Measurements from ENCODE around the gene CAPN12. TPM values are rescaled to one million over a fixed set of nuclear protein-coding genes. Genes with fewer than 3 reads are reported as not detected.

Gene CAPN12
- total and polyA plus RNA-seq, 4 donors = 1.0 to 4.5 (median 2.4) TPM

- peaks cover 0 to 29% of the 10 kb centered on the region in 2 donors for H3K36me3 ChIP-seq (ENCODE audit: control insufficient read depth in 1 of 2, insufficient read depth in 2 of 2, low read length in 1 of 2)
- intact Hi-C loops (cut with DNase I) = no loop called here
- H3K4me1 ChIP-seq (ENCODE audit: control insufficient read depth in 1 of 2, insufficient read depth in 2 of 2, low read length in 2 of 2) = no peaks in the 10 kb centered on the region
- H3K27ac ChIP-seq (ENCODE audit: low read depth in 1 of 2, low read length in 2 of 2) = peak overlapping the region in 1 of 2 donors; percentile 48
- H3K9me3 ChIP-seq (ENCODE audit: control insufficient read depth, low read length) = no peaks in the 10 kb centered on the region
- H3K4me3 ChIP-seq (ENCODE audit: low read length in 2 of 2) = no peak overlapping the region
- DNase-seq = no peak
- WGBS, 2 donors = 83 to 86% methylated on average over 20 of the region's 20 CpGs
- H3K27me3 ChIP-seq (ENCODE audit: control insufficient read depth in 1 of 2, insufficient read depth in 2 of 2, low read length in 1 of 2) = no peaks in the 10 kb centered on the region
- ATAC-seq (ENCODE audit: low FRiP score) = no peak
Observed at GRCh38 chr19:38721496-38721895, 22.8 kb downstream of the CAPN12 start.

DNA sequence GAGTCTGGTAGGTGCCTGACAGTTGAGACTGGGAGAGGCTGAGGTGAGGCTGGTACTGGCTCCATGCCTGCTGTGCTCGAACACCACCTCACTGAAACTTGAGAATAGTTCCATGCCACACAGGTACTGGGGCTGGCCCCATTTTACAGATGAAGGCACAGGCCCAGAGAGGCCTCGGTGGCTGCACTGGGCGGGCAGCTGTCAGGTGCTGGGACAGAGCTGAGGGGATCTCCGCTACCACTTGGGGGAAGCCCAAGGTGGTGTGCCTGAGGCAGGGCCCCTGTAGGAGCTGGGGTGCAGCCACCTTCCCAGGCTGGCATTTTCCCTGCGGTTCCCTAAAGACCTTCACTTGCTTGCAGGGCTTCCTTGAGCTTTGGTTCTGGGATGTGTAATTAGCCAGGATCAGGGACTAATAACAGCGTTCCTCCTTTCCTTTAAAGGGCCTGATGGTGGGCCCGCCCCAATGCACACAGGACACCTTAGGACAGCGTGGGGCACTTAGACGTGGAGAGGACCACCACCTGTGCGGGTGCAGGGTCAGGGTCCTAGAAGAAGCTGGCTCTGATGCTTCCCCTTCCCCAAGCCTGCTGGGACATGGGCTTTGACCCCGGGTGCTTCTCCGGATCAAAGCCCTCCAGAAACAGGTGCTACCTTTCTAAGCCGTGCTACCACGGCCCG is 23.6 kb downstream of the CAPN12 start:
- intact Hi-C loops (cut with DNase I) = no loop called here
- H3K4me3 ChIP-seq (ENCODE audit: low read length in 2 of 2) = no peak overlapping the region
- H3K27ac ChIP-seq (ENCODE audit: low read depth in 1 of 2, low read length in 2 of 2) = peak overlapping the region; percentile 10 to 77
- H3K27me3 ChIP-seq (ENCODE audit: control insufficient read depth in 1 of 2, insufficient read depth in 2 of 2, low read length in 1 of 2) = no peaks in the 10 kb centered on the region
- no peak for ATAC-seq (ENCODE audit: low FRiP score)
- peaks cover 0 to 29% of the 10 kb centered on the region in 2 donors for H3K36me3 ChIP-seq (ENCODE audit: control insufficient read depth in 1 of 2, insufficient read depth in 2 of 2, low read length in 1 of 2)
- H3K4me1 ChIP-seq (ENCODE audit: control insufficient read depth in 1 of 2, insufficient read depth in 2 of 2, low read length in 2 of 2) = no peaks in the 10 kb centered on the region
- no peaks in the 10 kb centered on the region for H3K9me3 ChIP-seq (ENCODE audit: control insufficient read depth, low read length)
- WGBS, 2 donors = 87 to 90% methylated on average over 15 of the region's 15 CpGs
- DNase-seq = no peak

- 47 to 49% methylated on average over 24 of the region's 24 CpGs for WGBS, 2 donors
- intact Hi-C loops (cut with DNase I) = loop anchor here in 1 of 2 donors (5.0 kb wide), 1 partner anchor 127 kb away; the partner anchor contains the start of gene HNRNPL
- Histone ChIP-seq H3K4me1 (ENCODE audit: control insufficient read depth in 1 of 2, insufficient read depth in 2 of 2, low read length in 2 of 2) (no peaks in the 10 kb centered on the region), H3K4me3 (ENCODE audit: low read length in 2 of 2) (no peak overlapping the region), H3K27me3 (ENCODE audit: control insufficient read depth in 1 of 2, insufficient read depth in 2 of 2, low read length in 1 of 2) (no peaks in the 10 kb centered on the region), H3K9me3 (ENCODE audit: control insufficient read depth, low read length) (no peaks in the 10 kb centered on the region), H3K36me3 (ENCODE audit: control insufficient read depth in 1 of 2, insufficient read depth in 2 of 2, low read length in 1 of 2) (peaks cover 0 to 26% of the 10 kb centered on the region in 2 donors), H3K27ac (ENCODE audit: low read depth in 1 of 2, low read length in 2 of 2) (peak overlapping the region; percentile 10 to 77)
- DNase-seq (no peak), ATAC-seq (ENCODE audit: low FRiP score) (no peak)
Observed at GRCh38 chr19:38719761-38720558, 24.3 kb downstream of the CAPN12 start.

DNA sequence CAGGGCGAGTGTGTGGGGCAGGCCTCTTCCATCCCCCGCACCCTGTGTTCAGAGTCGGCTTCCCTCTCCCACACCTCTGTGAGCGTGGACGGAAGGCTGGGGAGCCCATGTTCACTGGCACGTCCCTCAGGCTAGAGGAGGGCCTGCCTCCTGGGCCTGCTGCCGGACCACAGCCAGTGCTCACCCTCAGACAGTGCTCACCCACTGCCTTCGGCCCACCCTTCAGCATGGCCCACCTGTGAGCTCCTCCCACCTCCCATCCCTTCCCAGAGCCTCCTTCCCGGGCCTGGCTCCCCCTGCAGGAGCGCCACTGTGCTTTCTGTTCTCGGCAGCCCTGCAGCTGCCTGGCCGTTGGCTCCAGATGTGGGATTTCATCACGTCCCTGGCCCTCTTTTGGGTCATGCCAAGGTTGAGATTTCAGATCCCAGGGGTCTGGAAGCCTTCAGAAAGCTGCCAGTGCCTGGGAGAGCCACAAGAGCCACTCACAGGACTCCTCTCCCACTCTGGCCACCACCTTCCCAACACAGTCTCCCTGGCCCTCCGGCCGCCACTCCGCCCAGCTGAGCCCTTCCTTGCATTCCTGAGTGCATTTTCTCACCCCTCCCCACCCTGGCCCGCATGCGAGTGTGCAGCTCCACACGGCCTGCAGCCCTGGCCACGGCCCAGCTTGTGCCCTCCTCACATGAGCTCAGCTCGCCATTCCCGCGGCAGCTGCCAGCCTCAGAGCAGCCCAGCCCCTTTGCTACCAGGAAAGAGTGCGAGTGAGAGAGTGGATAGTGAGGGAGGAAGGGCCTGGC is 25.3 kb downstream of the CAPN12 start:
- H3K4me3 ChIP-seq (ENCODE audit: low read length in 2 of 2) = no peak overlapping the region
- peak overlapping the region in 1 of 2 donors; percentile 77 for H3K27ac ChIP-seq (ENCODE audit: low read depth in 1 of 2, low read length in 2 of 2)
- no peaks in the 10 kb centered on the region for H3K27me3 ChIP-seq (ENCODE audit: control insufficient read depth in 1 of 2, insufficient read depth in 2 of 2, low read length in 1 of 2)
- intact Hi-C loops (cut with DNase I) = loop anchor here in 1 of 2 donors (5.0 kb wide), 1 partner anchor 128 kb away; the partner anchor contains the start of gene HNRNPL
- ATAC-seq (ENCODE audit: low FRiP score) (peak; percentile 63), DNase-seq (peak; percentile 88 to 92)
- H3K9me3 ChIP-seq (ENCODE audit: control insufficient read depth, low read length) = no peaks in the 10 kb centered on the region
- H3K4me1 ChIP-seq (ENCODE audit: control insufficient read depth in 1 of 2, insufficient read depth in 2 of 2, low read length in 2 of 2) = no peaks in the 10 kb centered on the region
- 31 to 33% methylated on average over 24 of the region's 24 CpGs for WGBS, 2 donors
- peaks cover 0 to 21% of the 10 kb centered on the region in 2 donors for H3K36me3 ChIP-seq (ENCODE audit: control insufficient read depth in 1 of 2, insufficient read depth in 2 of 2, low read length in 1 of 2)

DNA sequence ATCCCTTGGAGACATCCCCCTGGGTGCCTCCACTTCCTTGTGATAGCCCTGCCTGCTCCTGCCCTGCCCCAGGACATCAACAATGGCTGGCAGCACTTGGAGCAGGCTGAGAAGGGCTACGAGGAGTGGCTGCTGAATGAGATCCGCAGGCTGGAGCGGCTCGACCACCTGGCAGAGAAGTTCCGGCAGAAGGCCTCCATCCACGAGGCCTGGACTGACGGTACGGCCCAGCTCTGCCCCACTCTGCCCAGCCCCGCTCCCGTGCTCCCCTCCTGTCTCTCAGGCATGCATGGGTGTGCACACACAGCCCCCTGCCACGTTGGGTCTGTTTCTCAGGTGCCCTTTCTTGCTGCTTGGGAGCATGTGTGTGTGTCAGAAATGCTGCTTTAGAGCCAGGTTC is 26.4 kb downstream of the CAPN12 start:
- 92% methylated on average over 11 of the region's 11 CpGs for WGBS, 2 donors
- no peak for ATAC-seq (ENCODE audit: low FRiP score)
- Histone ChIP-seq H3K4me3 (ENCODE audit: low read length in 2 of 2) (no peak overlapping the region), H3K4me1 (ENCODE audit: control insufficient read depth in 1 of 2, insufficient read depth in 2 of 2, low read length in 2 of 2) (no peaks in the 10 kb centered on the region), H3K9me3 (ENCODE audit: control insufficient read depth, low read length) (no peaks in the 10 kb centered on the region), H3K36me3 (ENCODE audit: control insufficient read depth in 1 of 2, insufficient read depth in 2 of 2, low read length in 1 of 2) (peaks cover 0 to 14% of the 10 kb centered on the region in 2 donors), H3K27ac (ENCODE audit: low read depth in 1 of 2, low read length in 2 of 2) (no peak overlapping the region), H3K27me3 (ENCODE audit: control insufficient read depth in 1 of 2, insufficient read depth in 2 of 2, low read length in 1 of 2) (no peaks in the 10 kb centered on the region)
- intact Hi-C loops (cut with DNase I) = loop anchor here in 1 of 2 donors (5.0 kb wide), 1 partner anchor 129 kb away; the partner anchor contains the start of gene HNRNPL
- DNase-seq = no peak

DNA sequence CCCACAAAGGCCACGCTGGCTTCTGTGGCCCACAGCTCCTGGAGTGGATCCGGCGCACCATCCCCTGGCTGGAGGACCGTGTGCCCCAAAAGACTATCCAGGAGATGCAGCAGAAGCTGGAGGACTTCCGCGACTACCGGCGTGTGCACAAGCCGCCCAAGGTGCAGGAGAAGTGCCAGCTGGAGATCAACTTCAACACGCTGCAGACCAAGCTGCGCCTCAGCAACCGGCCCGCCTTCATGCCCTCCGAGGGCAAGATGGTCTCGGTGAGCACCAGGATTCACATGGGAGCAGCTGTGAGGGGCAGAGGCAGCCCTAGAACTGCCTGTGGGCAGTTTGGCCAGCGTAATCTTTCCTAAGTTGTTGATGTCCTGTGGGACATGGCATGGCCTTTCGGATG is 27.2 kb downstream of the CAPN12 start:
- intact Hi-C loops (cut with DNase I) = loop anchor here in 1 of 2 donors (5.0 kb wide), 1 partner anchor 130 kb away; the partner anchor contains the start of gene HNRNPL
- ATAC-seq (ENCODE audit: low FRiP score) (no peak), DNase-seq (no peak)
- Histone ChIP-seq H3K27ac (ENCODE audit: low read depth in 1 of 2, low read length in 2 of 2) (no peak overlapping the region), H3K4me1 (ENCODE audit: control insufficient read depth in 1 of 2, insufficient read depth in 2 of 2, low read length in 2 of 2) (no peaks in the 10 kb centered on the region), H3K36me3 (ENCODE audit: control insufficient read depth in 1 of 2, insufficient read depth in 2 of 2, low read length in 1 of 2) (peaks cover 0 to 12% of the 10 kb centered on the region in 2 donors), H3K27me3 (ENCODE audit: control insufficient read depth in 1 of 2, insufficient read depth in 2 of 2, low read length in 1 of 2) (no peaks in the 10 kb centered on the region), H3K4me3 (ENCODE audit: low read length in 2 of 2) (no peak overlapping the region), H3K9me3 (ENCODE audit: control insufficient read depth, low read length) (no peaks in the 10 kb centered on the region)
- 96 to 97% methylated on average over 17 of the region's 17 CpGs for WGBS, 2 donors

DNA sequence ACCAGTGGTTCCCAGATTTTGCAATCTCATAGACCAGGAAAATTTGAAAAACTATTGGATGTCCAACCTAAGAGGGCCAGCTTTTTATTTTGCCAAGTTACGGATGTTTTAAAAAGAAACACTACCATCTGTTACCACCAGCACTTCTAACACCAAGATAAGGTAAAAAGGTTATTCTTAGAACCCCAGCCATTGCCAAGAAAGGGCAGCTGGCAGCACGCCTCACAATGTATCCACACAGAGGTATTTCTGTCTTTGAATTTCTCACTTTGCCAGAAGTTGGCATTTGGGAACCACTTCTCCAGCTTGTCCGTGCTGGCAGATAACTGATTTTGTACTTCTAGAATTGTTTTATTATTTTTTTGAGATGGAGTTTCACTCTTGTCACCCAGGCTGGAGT is 28.7 kb downstream of the CAPN12 start:
- peak in 1 of 2 donors; percentile 87 for DNase-seq
- 9 to 12% methylated on average over 3 of the region's 3 CpGs for WGBS, 2 donors
- ATAC-seq (ENCODE audit: low FRiP score) = no peak
- Histone ChIP-seq H3K27me3 (ENCODE audit: control insufficient read depth in 1 of 2, insufficient read depth in 2 of 2, low read length in 1 of 2) (no peaks in the 10 kb centered on the region), H3K4me3 (ENCODE audit: low read length in 2 of 2) (no peak overlapping the region), H3K36me3 (ENCODE audit: control insufficient read depth in 1 of 2, insufficient read depth in 2 of 2, low read length in 1 of 2) (peaks cover 0 to 14% of the 10 kb centered on the region in 2 donors), H3K4me1 (ENCODE audit: control insufficient read depth in 1 of 2, insufficient read depth in 2 of 2, low read length in 2 of 2) (no peaks in the 10 kb centered on the region), H3K9me3 (ENCODE audit: control insufficient read depth, low read length) (no peaks in the 10 kb centered on the region), H3K27ac (ENCODE audit: low read depth in 1 of 2, low read length in 2 of 2) (no peak overlapping the region)
- intact Hi-C loops (cut with DNase I) = loop anchor here in 1 of 2 donors (5.0 kb wide), 1 partner anchor 132 kb away; the partner anchor contains the start of gene HNRNPL

DNA sequence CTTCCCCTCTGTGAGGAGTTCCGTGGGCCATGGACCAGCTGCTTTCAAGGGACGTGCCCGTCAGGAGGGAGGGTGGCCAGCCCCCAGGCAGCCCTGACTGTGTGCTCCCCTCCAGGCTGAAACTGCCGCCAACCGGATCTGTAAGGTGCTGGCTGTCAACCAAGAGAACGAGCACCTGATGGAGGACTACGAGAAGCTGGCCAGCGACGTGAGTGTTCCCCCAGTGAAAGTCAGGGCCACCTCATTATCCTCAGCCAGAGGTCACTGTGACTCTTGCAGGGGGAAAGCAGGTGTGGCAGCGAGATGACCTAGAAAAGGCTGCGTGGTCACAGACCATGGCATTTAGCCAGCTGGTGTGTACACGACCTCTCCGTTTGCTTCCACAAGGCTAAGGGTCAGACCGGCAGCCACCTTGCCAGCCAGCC is 29.9 kb downstream of the CAPN12 start:
- WGBS, 2 donors = 44 to 56% methylated on average over 11 to 14 of the region's 14 CpGs
- peaks cover 0 to 17% of the 10 kb centered on the region in 2 donors for H3K36me3 ChIP-seq (ENCODE audit: control insufficient read depth in 1 of 2, insufficient read depth in 2 of 2, low read length in 1 of 2)
- intact Hi-C loops (cut with DNase I) = no loop called here
- H3K27ac ChIP-seq (ENCODE audit: low read depth in 1 of 2, low read length in 2 of 2) = peak overlapping the region; percentile 53 to 78
- H3K4me1 ChIP-seq (ENCODE audit: control insufficient read depth in 1 of 2, insufficient read depth in 2 of 2, low read length in 2 of 2) = no peaks in the 10 kb centered on the region
- no peak for DNase-seq
- H3K27me3 ChIP-seq (ENCODE audit: control insufficient read depth in 1 of 2, insufficient read depth in 2 of 2, low read length in 1 of 2) = no peaks in the 10 kb centered on the region
- H3K9me3 ChIP-seq (ENCODE audit: control insufficient read depth, low read length) = no peaks in the 10 kb centered on the region
- no peak for ATAC-seq (ENCODE audit: low FRiP score)
- no peak overlapping the region for H3K4me3 ChIP-seq (ENCODE audit: low read length in 2 of 2)

Measured in aorta (tissue), 5 donors.